Astrocyte (in vitro differentiated cells and primary cell): ENCODE measurements around the gene TEAD1.

Source experiments
- EZH2 ChIP-seq: IDR thresholded peaks from 2 replicates; pipeline ENCODE4 v1.6.1; 2012; ENCODE audit warnings: mild to moderate bottlenecking, low read length, inconsistent platforms; ENCODE audit not compliant: insufficient read depth
- TF ChIP-seq, protein P1 (sequence below): IDR thresholded peaks from 2 replicates; pipeline ENCODE4 v1.5.1; 2011; ENCODE audit warnings: low read depth, mild to moderate bottlenecking, inconsistent platforms, low read length, moderate library complexity; ENCODE audit not compliant: insufficient read depth

DNA sequence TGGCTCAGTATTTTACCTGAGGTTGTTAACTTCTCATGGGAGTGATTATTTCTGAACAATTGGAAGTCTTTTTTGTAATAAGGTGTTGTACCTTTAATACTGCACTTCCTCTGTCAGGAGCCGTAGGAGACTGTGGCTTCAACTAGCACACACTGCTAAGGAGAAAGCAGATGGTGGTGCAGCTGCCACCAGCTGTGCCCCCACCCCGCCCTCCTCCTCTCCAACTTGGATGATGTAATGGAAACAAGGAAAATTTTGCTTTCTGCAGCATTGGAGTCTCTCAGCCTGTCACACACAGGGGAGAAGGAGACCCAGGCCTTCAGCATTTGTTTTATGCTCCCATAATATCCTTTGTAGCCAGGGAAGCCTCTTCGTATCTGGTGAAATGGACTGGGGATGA lies 91.2 kb downstream of the TEAD1 start:
- TF ChIP-seq, protein P1, sequence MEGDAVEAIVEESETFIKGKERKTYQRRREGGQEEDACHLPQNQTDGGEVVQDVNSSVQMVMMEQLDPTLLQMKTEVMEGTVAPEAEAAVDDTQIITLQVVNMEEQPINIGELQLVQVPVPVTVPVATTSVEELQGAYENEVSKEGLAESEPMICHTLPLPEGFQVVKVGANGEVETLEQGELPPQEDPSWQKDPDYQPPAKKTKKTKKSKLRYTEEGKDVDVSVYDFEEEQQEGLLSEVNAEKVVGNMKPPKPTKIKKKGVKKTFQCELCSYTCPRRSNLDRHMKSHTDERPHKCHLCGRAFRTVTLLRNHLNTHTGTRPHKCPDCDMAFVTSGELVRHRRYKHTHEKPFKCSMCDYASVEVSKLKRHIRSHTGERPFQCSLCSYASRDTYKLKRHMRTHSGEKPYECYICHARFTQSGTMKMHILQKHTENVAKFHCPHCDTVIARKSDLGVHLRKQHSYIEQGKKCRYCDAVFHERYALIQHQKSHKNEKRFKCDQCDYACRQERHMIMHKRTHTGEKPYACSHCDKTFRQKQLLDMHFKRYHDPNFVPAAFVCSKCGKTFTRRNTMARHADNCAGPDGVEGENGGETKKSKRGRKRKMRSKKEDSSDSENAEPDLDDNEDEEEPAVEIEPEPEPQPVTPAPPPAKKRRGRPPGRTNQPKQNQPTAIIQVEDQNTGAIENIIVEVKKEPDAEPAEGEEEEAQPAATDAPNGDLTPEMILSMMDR, result no peak
- no peak for TF ChIP-seq EZH2
